ENCODE data around the gene WSB1.

The WSB1 gene

DNA sequence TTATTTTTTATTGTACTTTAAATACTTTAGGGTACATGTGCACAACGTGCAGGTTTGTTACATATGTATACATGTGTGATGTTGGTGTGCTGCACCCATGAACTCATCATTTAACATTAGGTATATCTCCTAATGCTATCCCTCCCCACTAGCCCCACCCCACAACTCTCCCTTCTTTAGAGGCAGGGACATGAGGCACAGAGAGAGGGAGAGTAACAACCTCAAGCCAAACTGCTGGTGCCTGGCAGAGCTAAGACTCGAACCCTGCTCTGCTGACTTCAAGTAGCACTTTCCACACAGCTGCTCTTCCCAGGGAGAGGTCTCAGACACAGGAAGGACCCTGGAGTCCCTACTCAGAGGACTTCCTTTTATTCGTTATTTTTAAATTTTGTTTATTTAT is 69.4 kb downstream of the WSB1 start:
- no peak for DNase-seq
